HT-29 (cell line): ENCODE measurements around the gene NPM3. TPM values are rescaled to one million over a fixed set of nuclear protein-coding genes. Genes with fewer than 3 reads are reported as not detected.

Source experiments
- DNase-seq: peaks from one replicate; pipeline ENCODE4 v3.0.0-alpha.2; 2015; ENCODE audit warnings: low spot score
- total RNA-seq: library from RNA; depleted of rRNA; stranded (reverse); fragments of >200 nt; shearing (Covaris generic); gene quantifications from 2 replicates; pipeline ENCODE4 v1.2.3, GENCODE V29; 2014; rRNA removed

NPM3 gene, protein sequence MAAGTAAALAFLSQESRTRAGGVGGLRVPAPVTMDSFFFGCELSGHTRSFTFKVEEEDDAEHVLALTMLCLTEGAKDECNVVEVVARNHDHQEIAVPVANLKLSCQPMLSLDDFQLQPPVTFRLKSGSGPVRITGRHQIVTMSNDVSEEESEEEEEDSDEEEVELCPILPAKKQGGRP
- 160 and 184 TPM in 2 replicates for total RNA-seq

DNA sequence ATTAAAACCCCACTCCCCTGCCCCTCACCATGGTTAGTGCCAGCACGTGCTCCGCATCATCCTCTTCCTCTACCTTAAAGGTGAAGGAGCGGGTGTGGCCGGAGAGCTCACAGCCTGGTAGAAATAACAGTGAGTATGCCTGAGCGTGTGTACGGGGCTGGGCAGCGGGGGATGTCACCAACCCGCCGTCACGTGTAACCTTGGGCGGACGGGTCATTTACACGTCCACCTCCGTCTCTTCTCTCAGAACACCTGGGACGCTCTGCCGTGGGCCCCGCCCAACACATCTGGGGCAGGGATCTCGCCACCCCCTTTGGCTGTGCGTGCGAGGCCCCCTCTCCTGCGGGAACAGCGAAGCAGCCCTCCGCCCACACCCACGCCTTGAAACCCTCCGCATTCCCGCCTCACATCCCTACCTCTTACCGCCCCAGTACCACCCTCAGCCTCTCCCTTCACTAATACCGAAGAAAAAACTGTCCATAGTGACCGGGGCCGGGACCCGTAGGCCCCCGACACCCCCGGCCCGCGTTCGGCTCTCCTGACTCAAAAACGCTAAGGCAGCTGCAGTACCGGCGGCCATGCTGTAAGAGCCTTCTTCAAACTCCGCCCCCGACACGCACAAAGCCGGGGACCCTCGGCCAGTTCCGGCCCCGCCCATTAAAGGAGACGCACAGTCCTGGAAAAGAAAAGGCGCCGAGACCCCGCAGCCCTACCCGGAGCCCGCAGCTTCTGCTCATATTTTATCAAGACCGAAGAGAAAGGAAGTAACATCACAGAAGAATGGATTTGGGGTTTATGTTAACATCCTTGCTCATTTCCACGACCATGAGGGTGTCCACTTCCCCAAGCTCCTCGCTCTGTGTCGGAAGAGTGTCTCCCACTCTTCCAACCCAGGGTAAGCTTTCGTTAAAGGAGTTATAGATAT is at the start of gene NPM3:
TSS of gene NPM3 (minus strand) at position 636 of the 925 bp plus-strand sequence. CDS start at position 580, 56 bp downstream.
- peak; percentile 82 for DNase-seq

DNA sequence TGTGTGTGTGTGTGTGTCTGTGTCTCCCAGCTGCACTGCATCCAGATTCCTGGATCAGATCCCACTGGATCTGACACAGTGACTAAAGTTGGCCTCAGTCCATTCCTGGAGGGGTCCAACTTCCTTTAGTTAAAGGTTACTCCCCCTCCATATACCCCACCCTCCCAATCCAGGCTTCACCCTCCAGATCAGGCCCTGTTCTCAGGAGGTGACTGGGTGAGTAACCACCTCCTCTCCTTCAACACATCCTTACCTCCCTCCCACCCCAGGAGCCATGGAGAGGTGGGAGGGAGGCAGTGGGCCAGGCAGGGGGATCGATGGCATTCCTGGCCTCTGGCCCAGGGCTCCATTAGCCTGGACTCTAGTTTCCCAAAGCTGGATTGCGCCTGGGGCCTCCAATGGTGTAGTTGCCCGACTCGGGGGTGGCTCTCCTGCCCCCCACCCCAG is 49.1 kb upstream of the NPM3 start:
- DNase-seq: no peak

DNA sequence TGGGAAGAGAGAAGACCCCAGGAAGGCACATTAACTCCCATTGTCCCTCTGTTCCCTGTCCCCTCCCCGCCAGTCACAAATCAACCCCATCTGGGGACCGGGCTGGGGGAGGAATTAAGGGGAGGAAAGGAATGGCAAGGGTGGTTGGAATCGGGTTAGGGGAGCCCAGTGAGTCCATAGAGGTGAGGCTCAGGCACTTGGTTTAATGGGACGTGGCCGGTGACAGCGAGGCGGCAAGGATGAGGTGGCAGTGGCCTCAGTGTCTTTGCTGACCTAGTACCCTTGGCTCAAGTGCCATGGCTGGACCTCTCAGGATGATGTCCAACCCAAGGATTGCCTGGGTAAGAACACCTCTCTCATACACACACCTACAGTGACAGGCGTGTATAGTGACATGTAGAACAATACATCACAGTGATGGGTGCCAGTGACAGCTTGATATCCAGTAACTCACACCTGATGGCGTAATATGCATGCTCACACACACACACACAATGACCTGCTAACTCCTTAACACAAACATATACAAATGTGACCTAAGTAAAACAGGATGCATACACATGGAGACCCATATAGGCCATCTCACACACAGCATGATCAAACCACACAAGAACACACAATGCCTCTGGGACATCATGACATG is 48.0 kb upstream of the NPM3 start:
- no peak for DNase-seq

DNA sequence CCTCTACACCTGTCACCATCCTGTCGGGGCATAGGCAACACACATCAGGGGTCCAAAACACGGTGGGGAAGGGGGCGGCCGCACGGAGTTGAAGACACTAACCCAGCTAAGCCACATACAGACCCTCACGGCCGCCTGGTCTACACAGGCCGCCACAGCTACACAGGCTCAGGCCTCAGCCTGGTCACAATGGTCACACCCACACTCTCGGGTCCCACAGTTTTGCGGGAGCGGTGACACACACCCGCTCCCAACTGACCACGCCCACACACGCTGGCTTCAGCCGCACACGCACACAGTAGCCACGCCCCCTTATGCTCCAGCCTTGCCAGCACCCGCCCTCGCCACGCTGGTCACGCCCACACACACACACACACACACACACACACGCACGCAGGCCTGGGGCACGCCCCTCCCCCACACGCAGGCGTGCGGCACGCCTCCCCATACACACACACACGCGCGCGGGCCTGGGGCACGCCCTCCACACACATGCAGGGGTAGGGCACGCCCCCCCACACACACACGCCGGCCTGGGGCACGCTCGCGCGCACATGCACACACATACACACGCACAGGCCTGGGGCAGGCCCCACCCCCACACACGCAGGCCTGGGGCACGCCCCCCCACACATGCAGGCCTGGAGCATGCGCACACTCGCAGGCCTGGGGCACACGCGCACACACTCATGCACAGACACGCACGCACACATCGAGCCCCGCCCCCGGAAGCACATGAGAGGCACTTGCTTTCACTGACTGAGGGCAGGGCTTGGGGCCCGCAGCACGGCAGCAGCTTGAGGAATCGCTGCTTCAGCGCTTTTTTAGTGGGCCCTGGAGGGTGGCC is 47.3 kb upstream of the NPM3 start:
- DNase-seq: peak; percentile 86

DNA sequence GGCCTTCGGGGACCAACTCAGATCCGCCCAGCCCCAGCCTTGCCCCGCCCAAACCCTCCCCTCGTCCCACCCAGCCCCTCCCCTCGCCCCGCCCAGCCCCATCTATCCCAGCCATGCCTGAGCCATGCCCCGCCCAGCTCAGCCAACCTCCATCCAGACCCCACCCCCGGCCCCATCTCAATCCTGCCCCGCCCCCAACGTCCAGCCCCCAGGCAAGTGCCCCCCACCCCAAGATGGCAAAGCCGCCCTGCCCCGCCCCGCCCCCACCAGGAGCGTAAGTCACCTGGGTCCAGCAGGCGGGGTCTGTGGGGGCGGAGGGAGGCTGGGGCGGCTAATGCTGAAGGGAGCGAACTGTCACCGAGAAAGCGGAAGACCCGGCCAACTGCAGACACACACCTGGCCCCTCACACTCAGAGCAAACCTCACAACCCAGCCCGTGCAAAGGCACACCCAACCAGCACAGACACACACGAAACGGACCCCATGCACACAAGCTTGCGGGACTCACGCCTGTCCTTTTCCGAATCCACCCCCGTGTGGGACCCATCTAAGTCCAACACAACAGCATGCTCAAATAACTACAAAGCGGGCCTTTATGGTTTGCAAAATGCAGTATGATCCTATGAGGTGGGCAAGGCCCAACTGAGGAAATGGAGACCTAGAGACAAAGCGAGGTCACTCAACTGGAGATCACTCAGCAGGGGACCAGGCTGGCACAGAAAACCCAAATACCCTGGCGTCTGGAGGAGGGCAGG is 46.5 kb upstream of the NPM3 start:
- DNase-seq: no peak

DNA sequence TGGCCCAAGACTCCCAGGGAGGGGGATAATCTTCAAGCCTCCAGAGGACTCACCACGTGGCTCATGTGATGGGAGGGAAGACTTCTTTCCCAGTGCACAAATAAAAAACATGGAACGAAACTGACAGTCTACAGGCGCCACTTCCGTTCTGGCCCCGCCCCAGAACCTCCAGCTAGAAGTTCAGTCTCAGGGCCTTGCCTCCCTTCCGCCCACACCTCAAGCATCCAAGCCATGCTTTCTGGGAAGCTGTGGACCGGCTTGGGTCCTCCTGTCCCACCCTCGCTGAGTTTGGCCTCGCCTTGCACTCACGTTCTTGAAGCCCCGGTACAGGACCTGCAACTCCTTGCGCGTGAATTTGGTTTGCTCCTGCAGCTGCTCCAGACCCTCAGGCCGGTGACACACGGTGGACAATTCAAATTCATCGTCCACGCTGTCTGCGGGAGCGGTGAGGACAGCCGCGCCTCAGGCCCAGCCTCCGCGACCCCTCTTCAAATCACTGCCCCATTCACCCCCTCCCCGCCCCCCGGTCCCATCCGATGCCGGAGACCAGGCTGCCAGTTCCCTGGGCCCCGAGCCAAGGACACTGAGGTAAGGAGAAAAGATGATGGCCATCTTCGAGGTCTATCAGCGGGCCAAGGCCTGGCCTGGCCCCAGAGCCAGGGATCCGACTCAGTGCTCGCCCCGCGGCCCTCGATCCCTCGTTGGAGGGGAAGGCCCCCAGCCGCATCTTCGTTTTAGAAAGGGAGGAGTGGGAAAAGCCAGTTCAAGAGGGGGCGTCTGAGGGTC is 45.7 kb upstream of the NPM3 start:
- DNase-seq: no peak

DNA sequence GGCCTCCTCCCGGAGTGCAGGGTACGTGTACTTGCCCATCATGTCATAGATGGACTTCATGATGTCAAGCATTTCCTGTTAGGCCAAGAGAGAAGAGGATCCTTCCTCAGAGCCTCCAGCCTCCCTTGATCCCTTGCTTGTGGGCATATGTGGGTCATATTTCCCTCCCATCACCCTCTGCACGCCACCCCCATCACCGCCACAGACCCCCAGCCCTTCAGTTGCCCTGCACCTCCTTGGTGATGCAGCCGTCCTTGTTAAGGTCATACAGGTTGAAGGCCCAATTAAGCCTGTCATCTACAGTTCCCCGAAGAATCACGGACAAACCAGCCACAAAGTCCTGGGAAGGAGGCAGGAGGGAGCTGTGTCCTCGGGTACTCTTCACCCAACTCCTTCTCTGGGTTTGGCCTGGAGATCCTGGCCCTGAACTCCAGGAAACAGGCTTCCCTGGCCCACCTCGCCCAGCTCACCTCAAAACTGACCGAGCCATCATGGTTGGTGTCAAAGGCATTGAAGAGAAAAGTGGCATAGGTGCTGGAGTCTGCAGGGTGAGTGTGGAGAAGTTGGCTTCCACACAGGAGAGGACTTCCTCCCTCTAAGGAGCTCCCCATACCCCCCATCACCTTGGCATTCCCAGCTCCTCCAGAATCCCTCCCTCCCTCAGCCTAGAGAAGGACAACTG is 44.8 kb upstream of the NPM3 start:
- no peak for DNase-seq

DNA sequence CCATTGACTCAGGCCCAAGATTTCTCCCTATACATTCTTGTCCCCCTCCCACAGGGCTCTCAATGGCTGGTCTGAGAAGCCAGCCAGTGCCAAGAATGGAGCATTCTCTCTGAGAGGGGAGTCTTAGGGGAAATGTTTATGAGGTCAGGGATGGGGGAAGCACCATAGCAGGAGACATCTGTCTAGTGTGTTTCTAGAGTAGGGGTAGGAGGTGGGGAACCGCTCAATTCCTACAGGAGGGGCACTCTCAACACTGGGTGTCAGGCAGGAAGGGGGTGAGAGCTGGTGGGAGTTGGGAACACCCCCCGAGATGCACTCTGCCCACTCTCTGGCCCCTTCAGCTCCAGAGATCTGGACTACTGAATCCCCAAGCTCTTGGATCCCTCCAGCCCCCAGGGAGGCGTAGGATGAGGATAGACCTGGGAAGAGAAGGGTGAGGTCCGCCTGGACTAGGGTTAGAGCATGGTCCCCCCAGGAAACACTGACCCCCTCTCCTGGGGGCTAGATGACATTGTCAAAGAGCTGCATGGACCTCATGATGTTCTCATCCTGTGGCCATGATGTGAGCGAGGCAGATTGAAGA is 43.7 kb upstream of the NPM3 start:
- DNase-seq: no peak

DNA sequence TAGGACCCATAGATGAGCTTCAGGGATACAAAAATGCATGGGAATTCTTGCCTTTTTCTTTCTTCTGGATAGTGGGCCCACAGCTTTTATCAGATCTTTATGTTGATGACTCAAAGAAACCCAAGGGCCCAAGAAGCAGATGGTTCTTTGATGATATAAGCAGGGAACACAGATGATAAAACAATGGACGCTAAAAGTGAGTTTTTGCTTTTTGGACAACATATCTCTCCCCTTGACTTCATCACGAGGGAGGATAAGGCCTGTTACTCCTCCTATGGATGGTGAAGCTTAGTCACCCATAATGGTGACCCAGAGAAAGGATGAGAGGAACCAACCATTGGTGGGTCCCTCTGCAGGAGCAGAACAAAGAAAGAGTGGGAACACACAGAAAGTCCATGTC is 41.5 kb upstream of the NPM3 start:
- no peak for DNase-seq

DNA sequence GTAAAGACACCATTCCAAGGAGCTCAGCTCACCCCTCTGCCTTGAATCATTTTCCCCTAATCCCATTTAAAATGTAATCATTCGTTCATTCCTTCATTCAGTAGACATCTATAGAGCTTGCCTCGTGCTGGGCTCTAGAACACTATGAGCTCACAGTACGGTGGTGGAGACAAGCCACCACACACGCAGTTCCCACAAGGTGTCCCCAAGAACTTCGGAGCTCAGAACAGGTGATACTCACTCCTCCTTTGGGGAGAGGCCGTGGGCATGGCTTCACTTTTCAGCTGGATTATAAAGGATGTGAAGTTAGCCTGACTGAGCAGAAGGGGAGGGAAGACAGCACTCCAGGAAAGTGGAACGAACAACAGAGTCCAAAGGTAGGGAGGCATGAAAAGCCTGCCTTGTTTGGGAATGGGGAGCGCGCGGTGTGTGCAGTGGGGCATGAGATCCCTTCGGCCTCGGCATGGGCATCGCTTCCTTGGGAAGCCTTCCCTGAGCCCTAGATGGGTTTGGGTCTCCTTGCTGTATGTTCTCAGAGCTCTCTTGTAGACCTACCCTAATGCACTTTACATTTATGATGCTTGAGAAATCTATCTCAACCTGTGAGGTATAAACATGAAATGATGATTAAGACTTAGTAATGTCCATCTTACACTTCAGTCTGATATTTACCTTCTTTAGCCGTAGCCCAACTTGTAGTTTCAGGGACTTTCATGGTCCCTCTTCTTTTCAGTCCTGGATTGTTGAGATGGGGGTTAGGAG is 35.8 kb upstream of the NPM3 start:
- DNase-seq: no peak

DNA sequence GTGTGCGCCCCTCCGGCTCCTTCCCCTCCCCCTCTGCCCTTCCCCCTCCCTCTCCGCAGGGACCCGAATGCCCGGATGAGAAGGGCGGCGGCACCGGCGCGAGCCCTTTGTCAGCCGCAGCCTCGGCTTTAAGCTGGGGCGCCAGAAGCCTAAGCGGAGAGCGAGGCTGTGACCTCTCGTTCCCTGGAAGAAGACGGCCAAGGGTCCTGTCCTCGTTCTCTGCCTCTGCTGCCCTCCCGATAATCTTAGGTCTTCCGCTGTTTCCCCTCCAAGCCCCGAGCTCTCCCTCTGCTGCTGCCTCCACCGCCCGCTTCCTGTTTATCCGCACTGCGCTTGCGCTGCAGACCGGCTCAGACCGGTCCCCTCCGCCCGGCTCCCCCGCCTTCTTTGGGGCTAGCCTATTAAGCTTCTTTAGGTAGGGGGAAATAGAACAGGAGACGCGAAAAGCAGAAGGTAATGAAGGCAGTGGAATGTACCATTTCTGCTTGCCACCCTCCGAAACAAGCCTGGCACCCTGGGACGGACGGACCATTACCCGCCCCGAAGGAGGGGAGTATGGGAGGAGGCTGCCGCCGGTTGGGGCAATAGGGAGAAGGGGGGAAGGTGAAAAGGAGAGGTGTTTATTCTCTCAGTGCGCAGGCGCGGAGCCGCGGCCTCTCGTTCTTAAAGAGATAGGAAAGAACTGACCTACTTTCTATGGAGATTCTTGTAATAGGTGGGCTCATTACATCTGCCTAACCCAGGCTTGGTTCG is 35.0 kb upstream of the NPM3 start, which contains the start of gene OGA:
TSS of gene OGA (minus strand) at position 326 of the 753 bp plus-strand sequence. CDS start 422 bp downstream, outside the sequence.
- peak; percentile 100 for DNase-seq

DNA sequence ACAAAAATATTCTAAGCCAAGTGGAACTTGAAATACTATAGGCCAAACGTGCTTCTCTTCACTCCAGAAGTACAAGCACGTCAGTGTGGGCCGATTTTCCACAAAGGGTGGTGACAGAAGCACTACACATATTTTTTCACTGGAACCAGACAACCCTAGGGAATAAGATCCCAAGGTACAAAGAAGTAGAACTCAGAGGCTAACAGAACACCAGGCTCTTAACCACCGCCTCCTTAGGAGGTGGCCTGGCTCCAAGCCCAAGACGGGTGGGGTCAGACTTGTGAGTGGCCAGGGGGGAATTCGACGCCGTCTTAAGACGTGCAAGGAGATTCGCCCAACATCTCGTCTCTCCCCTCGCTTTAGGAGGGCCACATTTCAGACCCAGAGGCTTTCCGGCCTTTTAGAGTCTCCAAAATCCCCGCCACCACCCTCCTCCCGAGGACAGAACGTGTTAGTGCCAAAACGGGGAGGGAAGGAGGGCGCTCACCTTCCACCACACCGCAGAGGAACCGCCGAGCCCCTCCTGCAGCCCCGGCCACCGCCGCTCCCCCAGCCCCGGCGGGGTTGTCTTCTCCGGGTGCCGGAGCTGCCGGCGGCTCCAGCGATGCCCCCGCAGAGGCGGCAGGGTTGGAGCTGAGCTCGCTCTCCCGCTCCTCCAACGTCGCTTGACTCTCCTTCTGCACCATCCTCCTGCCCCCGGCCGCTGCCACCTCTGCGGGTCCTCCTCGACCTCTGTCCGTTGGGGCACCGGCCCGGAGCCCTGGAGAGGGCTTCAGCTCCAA is 34.3 kb upstream of the NPM3 start:
- DNase-seq: peak; percentile 86

DNA sequence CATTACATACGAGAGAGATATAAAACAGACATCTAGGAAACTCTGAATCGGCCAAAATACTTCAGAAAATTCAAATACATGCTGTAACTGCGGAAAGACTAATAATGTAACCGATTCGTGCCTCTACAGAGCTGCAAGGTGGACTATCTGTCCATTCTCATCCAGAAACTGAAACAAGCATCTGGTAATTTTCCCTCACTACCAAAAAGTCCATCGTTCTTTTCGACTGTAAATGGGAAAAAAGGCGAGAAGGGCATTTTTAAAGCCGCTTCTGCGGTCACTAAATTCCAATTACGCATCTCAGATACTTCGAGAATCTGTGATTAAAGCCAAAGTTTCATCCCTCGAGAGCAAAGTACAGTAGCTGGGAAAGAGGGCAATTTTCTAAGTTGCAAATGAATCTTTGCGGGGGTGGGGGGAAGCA is 33.7 kb upstream of the NPM3 start:
- no peak for DNase-seq

DNA sequence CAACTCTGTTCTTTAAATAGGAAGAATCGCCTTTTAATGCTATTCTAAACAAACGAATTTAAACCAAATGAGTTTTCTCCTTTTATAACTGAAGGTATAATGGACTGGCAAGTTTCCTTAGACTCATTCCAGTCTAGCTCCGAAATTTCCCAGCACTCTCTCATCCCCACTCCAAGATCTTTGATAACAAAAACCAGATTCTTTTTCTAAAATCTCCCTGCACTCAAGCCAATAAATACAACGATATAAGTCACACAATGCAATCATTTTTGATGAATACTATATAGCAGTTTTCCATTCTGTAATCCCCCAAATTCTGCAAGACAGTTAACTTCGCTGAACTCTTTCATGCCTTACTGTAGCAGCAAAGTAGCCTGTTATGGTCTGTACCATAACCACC is 33.1 kb upstream of the NPM3 start:
- DNase-seq: peak; percentile 32

DNA sequence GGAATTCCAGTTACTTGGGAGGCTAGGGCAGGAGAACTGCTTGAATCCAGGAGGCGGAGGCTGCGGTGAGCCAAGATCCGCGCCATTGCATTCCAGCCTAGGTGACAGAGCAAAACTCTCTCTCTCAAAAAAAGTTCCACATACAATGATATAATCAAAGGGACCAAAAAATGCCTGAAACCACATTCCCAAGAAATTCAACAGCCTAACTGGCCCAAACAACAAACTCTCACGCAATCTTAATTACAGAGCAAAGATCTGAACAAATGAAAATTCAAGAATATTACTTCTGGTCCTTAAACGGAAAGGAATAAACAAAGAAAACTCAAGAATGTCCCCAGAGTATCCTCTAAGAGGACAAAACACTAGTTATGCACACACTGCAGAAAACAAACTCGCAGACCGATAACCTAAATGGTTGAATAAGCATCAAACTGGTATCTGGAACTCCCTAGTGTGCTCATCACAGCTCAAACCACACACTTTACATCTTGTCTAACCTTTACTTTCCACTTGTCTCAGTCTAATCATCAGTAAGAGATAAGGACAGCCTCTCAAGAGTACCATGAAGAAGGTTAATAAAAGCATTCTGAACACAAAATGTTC is 31.3 kb upstream of the NPM3 start:
- DNase-seq: no peak

DNA sequence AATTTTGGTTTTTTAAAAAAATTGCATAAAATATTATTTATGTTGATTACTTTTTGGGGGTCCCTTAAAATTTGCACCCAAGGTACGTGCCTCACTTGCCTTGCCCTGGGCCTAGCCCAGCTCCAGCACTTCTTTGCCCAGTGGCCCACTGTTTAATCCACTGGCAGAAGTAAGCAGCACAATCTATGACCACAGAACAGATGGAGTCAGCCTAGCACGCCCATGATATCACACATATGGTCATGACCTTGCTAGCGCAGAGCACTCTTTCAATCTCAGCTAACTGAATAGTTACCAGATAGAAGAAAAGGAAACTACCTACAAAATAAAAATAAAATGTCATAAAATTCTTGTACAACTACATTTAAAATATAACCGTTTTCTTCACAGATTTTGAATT is 29.4 kb upstream of the NPM3 start:
- DNase-seq: no peak
